ENCODE data around the gene FOXL2NB.

The FOXL2NB gene

GRCh38 chr3:138933068-138933668 is 13.8 kb upstream of the FOXL2NB start:
- no peak for DNase-seq

- no peak for DNase-seq
Measured at GRCh38 chr3:138933981-138934691, 12.9 kb upstream of the FOXL2NB start.

- DNase-seq: no peak
Measured at GRCh38 chr3:138935505-138935862, 11.5 kb upstream of the FOXL2NB start.

- peak; percentile 53 for DNase-seq
Measured at GRCh38 chr3:138935863-138936740, 10.9 kb upstream of the FOXL2NB start.

- DNase-seq: no peak
Measured at GRCh38 chr3:138936741-138937689, 10.0 kb upstream of the FOXL2NB start.

GRCh38 chr3:138937690-138938055 is 9.3 kb upstream of the FOXL2NB start:
- no peak for DNase-seq

GRCh38 chr3:138938056-138938876 is 8.8 kb upstream of the FOXL2NB start:
- no peak for DNase-seq

GRCh38 chr3:138938877-138939560 is 8.0 kb upstream of the FOXL2NB start:
- no peak for DNase-seq

GRCh38 chr3:138939561-138940241 is 7.3 kb upstream of the FOXL2NB start:
- no peak for DNase-seq

- DNase-seq: no peak
Measured at GRCh38 chr3:138940446-138940845, 6.6 kb upstream of the FOXL2NB start.

- peak; percentile 29 for DNase-seq
Measured at GRCh38 chr3:138941259-138941885, 5.6 kb upstream of the FOXL2NB start.

- no peak for DNase-seq
Measured at GRCh38 chr3:138942271-138942670, 4.7 kb upstream of the FOXL2NB start.

- no peak for DNase-seq
Measured at GRCh38 chr3:138942861-138943623, 4.0 kb upstream of the FOXL2NB start.

GRCh38 chr3:138943724-138944653 is 3.0 kb upstream of the FOXL2NB start:
- DNase-seq: no peak

GRCh38 chr3:138944654-138944928 is 2.4 kb upstream of the FOXL2NB start:
- DNase-seq: no peak

- peak; percentile 31 for DNase-seq
Measured at GRCh38 chr3:138944929-138945708, 1.9 kb upstream of the FOXL2NB start.

All from fibroblast of skin of back (primary cell).